ENCODE measurements around the gene KRTAP12-2. TPM values are rescaled to one million over a fixed set of nuclear protein-coding genes. Genes with fewer than 3 reads are reported as not detected.
"Not testable (repeated sequence)": the region's sequence is repeated elsewhere in the genome, so short reads cannot be mapped to it uniquely, and the experiment has no call there.

Gene KRTAP12-2
- total RNA-seq, 1 donor from 2014 or later = not detected

- H3K4me1 ChIP-seq = no peaks in the 10 kb centered on the region
- H3K27me3 ChIP-seq (ENCODE audit: low read depth) = peaks cover 22% of the 10 kb centered on the region
- H3K36me3 ChIP-seq = no peaks in the 10 kb centered on the region
- no peak overlapping the region for H3K4me3 ChIP-seq
- no peak for DNase-seq
- H3K9me3 ChIP-seq (replicated peaks) = peaks cover 40% of the 10 kb centered on the region
- no peak overlapping the region for H3K27ac ChIP-seq (replicated peaks)
- no peak for TF ChIP-seq CTCF (IDR thresholded peaks at IDR 0.05; ENCODE audit: borderline replicate concordance)
- intact Hi-C loops (cut with micrococcal nuclease) = no loop called here
Observed at GRCh38 chr21:44644878-44645277, 21.8 kb downstream of the KRTAP12-2 start.

GRCh38 chr21:44643741-44644310 is 22.9 kb downstream of the KRTAP12-2 start:
- intact Hi-C loops (cut with micrococcal nuclease) = no loop called here
- TF ChIP-seq CTCF (IDR thresholded peaks at IDR 0.05; ENCODE audit: borderline replicate concordance) = no peak
- H3K27me3 ChIP-seq (ENCODE audit: low read depth) = peaks cover 22% of the 10 kb centered on the region
- H3K4me3 ChIP-seq = no peak overlapping the region
- no peak for DNase-seq
- no peak overlapping the region for H3K27ac ChIP-seq (replicated peaks)
- no peaks in the 10 kb centered on the region for H3K36me3 ChIP-seq
- peaks cover 40% of the 10 kb centered on the region for H3K9me3 ChIP-seq (replicated peaks)
- no peaks in the 10 kb centered on the region for H3K4me1 ChIP-seq

- H3K27me3 ChIP-seq (ENCODE audit: low read depth) = peaks cover 35% of the 10 kb centered on the region
- H3K4me1 ChIP-seq = no peaks in the 10 kb centered on the region
- no peak overlapping the region for H3K4me3 ChIP-seq
- no peak overlapping the region for H3K27ac ChIP-seq (replicated peaks)
- no peaks in the 10 kb centered on the region for H3K36me3 ChIP-seq
- peaks cover 40% of the 10 kb centered on the region for H3K9me3 ChIP-seq (replicated peaks)
- intact Hi-C loops (cut with micrococcal nuclease) = no loop called here
- TF ChIP-seq CTCF (IDR thresholded peaks at IDR 0.05; ENCODE audit: borderline replicate concordance) = no peak
- no peak for DNase-seq
Observed at GRCh38 chr21:44640761-44641160, 26.0 kb downstream of the KRTAP12-2 start.

- H3K4me3 ChIP-seq = no peak overlapping the region
- intact Hi-C loops (cut with micrococcal nuclease) = no loop called here
- H3K4me1 ChIP-seq = no peaks in the 10 kb centered on the region
- H3K27me3 ChIP-seq (ENCODE audit: low read depth) = peaks cover 35% of the 10 kb centered on the region
- H3K27ac ChIP-seq (replicated peaks) = no peak overlapping the region
- DNase-seq = no peak
- TF ChIP-seq CTCF (IDR thresholded peaks at IDR 0.05; ENCODE audit: borderline replicate concordance) = no peak
- H3K9me3 ChIP-seq (replicated peaks) = peaks cover 25% of the 10 kb centered on the region
- no peaks in the 10 kb centered on the region for H3K36me3 ChIP-seq
Observed at GRCh38 chr21:44639331-44639655, 27.4 kb downstream of the KRTAP12-2 start.

- intact Hi-C loops (cut with micrococcal nuclease); H3K27ac ChIP-seq (replicated peaks); H3K36me3 ChIP-seq; H3K4me1 ChIP-seq; DNase-seq; H3K4me3 ChIP-seq: not testable (repeated sequence)
- H3K27me3 ChIP-seq (ENCODE audit: low read depth) = peaks cover 35% of the 10 kb centered on the region
- peaks cover 19% of the 10 kb centered on the region for H3K9me3 ChIP-seq (replicated peaks)
Observed at GRCh38 chr21:44638506-44639330, 28.0 kb downstream of the KRTAP12-2 start.

- H3K36me3 ChIP-seq; H3K4me1 ChIP-seq; H3K27ac ChIP-seq (replicated peaks); intact Hi-C loops (cut with micrococcal nuclease); DNase-seq; H3K4me3 ChIP-seq: not testable (repeated sequence)
- H3K9me3 ChIP-seq (replicated peaks) = peaks cover 21% of the 10 kb centered on the region
- H3K27me3 ChIP-seq (ENCODE audit: low read depth) = peaks cover 35% of the 10 kb centered on the region
Observed at GRCh38 chr21:44637851-44638348, 28.8 kb downstream of the KRTAP12-2 start.

Measured in left ventricle myocardium inferior (tissue), 1 donor.